ENCODE measurements around the gene MATN1. TPM values are rescaled to one million over a fixed set of nuclear protein-coding genes. Genes with fewer than 3 reads are reported as not detected.

Gene MATN1
- total RNA-seq, 1 experiment from 2014 or later = not detected

DNA sequence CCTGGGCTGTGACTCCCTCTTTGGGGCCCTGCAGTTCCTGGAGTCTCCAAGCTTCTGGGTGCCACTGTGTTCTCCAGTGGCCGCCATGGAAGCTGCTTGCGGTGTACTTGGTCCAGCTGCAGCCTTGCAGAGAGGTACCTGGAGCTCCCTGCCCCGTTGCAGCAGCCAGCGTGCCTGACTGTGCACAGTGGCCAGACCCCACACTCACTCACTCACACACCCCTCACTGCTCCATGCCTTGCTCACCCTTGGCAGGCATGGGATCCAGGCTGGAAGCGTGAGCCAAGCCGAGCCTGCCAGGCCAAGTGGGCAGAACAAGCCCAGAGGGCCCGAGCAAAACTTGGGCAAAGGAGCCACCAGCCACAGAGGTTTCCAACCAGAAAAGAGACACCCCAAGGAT is 43.0 kb downstream of the MATN1 start:
- Mint-ChIP-seq H3K9me3 (ENCODE audit: unreplicated experiment) (peaks cover 26% of the 10 kb centered on the region), H3K4me3 (ENCODE audit: unreplicated experiment) (no peak overlapping the region), H3K27me3 (ENCODE audit: insufficient read depth, unreplicated experiment) (no peaks in the 10 kb centered on the region), H3K36me3 (ENCODE audit: insufficient read depth, unreplicated experiment) (no peaks in the 10 kb centered on the region), H3K27ac (ENCODE audit: unreplicated experiment) (no peak overlapping the region), H3K4me1 (ENCODE audit: low read depth, unreplicated experiment) (no peaks in the 10 kb centered on the region)
- TF ChIP-seq, protein P1, sequence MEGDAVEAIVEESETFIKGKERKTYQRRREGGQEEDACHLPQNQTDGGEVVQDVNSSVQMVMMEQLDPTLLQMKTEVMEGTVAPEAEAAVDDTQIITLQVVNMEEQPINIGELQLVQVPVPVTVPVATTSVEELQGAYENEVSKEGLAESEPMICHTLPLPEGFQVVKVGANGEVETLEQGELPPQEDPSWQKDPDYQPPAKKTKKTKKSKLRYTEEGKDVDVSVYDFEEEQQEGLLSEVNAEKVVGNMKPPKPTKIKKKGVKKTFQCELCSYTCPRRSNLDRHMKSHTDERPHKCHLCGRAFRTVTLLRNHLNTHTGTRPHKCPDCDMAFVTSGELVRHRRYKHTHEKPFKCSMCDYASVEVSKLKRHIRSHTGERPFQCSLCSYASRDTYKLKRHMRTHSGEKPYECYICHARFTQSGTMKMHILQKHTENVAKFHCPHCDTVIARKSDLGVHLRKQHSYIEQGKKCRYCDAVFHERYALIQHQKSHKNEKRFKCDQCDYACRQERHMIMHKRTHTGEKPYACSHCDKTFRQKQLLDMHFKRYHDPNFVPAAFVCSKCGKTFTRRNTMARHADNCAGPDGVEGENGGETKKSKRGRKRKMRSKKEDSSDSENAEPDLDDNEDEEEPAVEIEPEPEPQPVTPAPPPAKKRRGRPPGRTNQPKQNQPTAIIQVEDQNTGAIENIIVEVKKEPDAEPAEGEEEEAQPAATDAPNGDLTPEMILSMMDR (IDR thresholded peaks at IDR 0.05; ENCODE audit: insufficient read depth in 1 of 2, low read depth in 1 of 2, low read length in 1 of 2, severe bottlenecking in 1 of 2, unreplicated experiment in 1 of 2) = no peak
- Histone ChIP-seq H3K27me3 (replicated peaks; ENCODE audit: control insufficient read depth, insufficient read depth, low read length) (no peaks in the 10 kb centered on the region), H3K9me3 (no peaks in the 10 kb centered on the region), H3K4me1 (no peaks in the 10 kb centered on the region), H3K36me3 (ENCODE audit: control insufficient read depth, insufficient read depth, low read length) (no peaks in the 10 kb centered on the region), H3K4me3 (ENCODE audit: low read depth, low read length) (no peak overlapping the region)
- ChIA-PET CTCF (no interaction called here), POLR2A (no interaction called here)
- no TSS peak for BruUV-seq (replicated peaks)
- intact Hi-C loops (cut with micrococcal nuclease; ENCODE audit: unreplicated experiment) = no loop called here
- DNase-seq = no peak

DNA sequence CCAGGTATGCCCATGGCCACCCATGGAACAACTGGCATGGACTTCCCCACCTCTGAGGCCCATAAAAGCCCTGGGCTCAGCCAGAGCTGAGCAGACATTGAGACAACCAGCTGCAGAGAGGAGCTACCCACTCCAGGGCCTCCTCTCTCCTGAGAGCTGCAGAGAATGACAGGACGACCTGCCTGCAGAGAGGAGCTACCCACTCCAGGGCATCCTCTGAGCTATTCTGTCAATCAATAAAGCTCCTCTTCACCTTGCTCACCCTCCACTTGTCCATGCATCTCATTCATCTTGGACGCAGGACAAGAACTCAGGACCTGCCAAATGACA is 43.4 kb downstream of the MATN1 start:
- intact Hi-C loops (cut with micrococcal nuclease; ENCODE audit: unreplicated experiment) = no loop called here
- H3K4me3 Mint-ChIP-seq (ENCODE audit: unreplicated experiment) = no peak overlapping the region
- H3K27me3 Mint-ChIP-seq (ENCODE audit: insufficient read depth, unreplicated experiment) = no peaks in the 10 kb centered on the region
- TF ChIP-seq, protein P1 (IDR thresholded peaks at IDR 0.05; ENCODE audit: insufficient read depth in 1 of 2, low read depth in 1 of 2, low read length in 1 of 2, severe bottlenecking in 1 of 2, unreplicated experiment in 1 of 2) = no peak
- no peak overlapping the region for H3K27ac Mint-ChIP-seq (ENCODE audit: unreplicated experiment)
- Histone ChIP-seq H3K36me3 (ENCODE audit: control insufficient read depth, insufficient read depth, low read length) (no peaks in the 10 kb centered on the region), H3K4me3 (ENCODE audit: low read depth, low read length) (no peak overlapping the region), H3K27me3 (replicated peaks; ENCODE audit: control insufficient read depth, insufficient read depth, low read length) (no peaks in the 10 kb centered on the region), H3K9me3 (no peaks in the 10 kb centered on the region), H3K4me1 (no peaks in the 10 kb centered on the region)
- H3K4me1 Mint-ChIP-seq (ENCODE audit: low read depth, unreplicated experiment) = no peaks in the 10 kb centered on the region
- CTCF ChIA-PET = no interaction called here
- POLR2A ChIA-PET = no interaction called here
- H3K9me3 Mint-ChIP-seq (ENCODE audit: unreplicated experiment) = peaks cover 31% of the 10 kb centered on the region
- no TSS peak for BruUV-seq (replicated peaks)
- DNase-seq = no peak
- no peaks in the 10 kb centered on the region for H3K36me3 Mint-ChIP-seq (ENCODE audit: insufficient read depth, unreplicated experiment)

DNA sequence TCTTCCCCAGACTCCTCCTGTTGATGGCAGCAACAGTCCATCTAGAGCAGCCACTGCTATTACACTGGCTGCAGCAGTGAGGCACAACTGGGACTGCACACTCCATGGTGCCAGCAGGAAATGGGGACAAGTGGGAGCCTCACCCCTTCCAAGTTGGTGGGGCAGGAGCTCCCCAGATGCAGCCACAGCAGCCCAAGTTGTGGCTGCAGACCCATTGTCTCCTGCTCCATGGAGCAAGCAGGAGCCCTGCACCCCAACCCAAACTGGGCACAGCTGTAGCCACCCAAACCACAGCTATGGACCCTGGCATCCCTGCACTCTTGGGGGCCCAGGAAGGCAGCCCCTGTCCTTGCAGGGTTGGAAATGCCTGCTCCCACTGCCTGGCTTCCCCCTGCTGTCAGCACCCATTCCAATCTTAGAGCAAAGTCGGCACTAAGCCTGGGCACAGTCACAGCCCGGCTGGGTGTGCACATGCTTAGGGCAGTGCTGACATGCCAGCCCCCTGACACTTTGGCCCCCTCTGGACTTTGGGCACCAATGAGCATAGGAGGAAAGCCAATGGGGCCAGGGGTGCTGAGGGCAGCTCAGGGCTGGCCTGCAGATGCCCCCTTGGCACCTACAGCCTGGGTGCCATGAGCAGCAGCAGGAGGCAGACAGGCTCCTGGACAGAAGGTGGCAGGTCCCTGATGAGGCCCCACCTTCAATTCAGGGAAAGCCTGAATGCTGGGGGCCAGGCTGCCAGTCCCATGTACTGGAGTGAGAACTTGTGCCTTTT is 44.0 kb downstream of the MATN1 start:
- TF ChIP-seq, protein P1 (IDR thresholded peaks at IDR 0.05; ENCODE audit: insufficient read depth in 1 of 2, low read depth in 1 of 2, low read length in 1 of 2, severe bottlenecking in 1 of 2, unreplicated experiment in 1 of 2) = no peak
- no peaks in the 10 kb centered on the region for H3K36me3 Mint-ChIP-seq (ENCODE audit: insufficient read depth, unreplicated experiment)
- H3K9me3 Mint-ChIP-seq (ENCODE audit: unreplicated experiment) = peaks cover 36% of the 10 kb centered on the region

More for the DNA sequence above, 44.0 kb downstream of the MATN1 start:
- H3K27ac Mint-ChIP-seq (ENCODE audit: unreplicated experiment) = no peak overlapping the region
- no peak overlapping the region for H3K4me3 Mint-ChIP-seq (ENCODE audit: unreplicated experiment)
- Histone ChIP-seq H3K4me1 (no peaks in the 10 kb centered on the region), H3K4me3 (ENCODE audit: low read depth, low read length) (no peak overlapping the region), H3K36me3 (ENCODE audit: control insufficient read depth, insufficient read depth, low read length) (no peaks in the 10 kb centered on the region), H3K9me3 (no peaks in the 10 kb centered on the region), H3K27me3 (replicated peaks; ENCODE audit: control insufficient read depth, insufficient read depth, low read length) (no peaks in the 10 kb centered on the region)
- BruUV-seq (replicated peaks) = no TSS peak
- intact Hi-C loops (cut with micrococcal nuclease; ENCODE audit: unreplicated experiment) = no loop called here
- ChIA-PET POLR2A (no interaction called here), CTCF (no interaction called here)
- peaks cover under 1% of the 10 kb centered on the region for H3K27me3 Mint-ChIP-seq (ENCODE audit: insufficient read depth, unreplicated experiment)
- no peaks in the 10 kb centered on the region for H3K4me1 Mint-ChIP-seq (ENCODE audit: low read depth, unreplicated experiment)
- DNase-seq = no peak
